ENCODE measurements around the gene GUK1.

DNA sequence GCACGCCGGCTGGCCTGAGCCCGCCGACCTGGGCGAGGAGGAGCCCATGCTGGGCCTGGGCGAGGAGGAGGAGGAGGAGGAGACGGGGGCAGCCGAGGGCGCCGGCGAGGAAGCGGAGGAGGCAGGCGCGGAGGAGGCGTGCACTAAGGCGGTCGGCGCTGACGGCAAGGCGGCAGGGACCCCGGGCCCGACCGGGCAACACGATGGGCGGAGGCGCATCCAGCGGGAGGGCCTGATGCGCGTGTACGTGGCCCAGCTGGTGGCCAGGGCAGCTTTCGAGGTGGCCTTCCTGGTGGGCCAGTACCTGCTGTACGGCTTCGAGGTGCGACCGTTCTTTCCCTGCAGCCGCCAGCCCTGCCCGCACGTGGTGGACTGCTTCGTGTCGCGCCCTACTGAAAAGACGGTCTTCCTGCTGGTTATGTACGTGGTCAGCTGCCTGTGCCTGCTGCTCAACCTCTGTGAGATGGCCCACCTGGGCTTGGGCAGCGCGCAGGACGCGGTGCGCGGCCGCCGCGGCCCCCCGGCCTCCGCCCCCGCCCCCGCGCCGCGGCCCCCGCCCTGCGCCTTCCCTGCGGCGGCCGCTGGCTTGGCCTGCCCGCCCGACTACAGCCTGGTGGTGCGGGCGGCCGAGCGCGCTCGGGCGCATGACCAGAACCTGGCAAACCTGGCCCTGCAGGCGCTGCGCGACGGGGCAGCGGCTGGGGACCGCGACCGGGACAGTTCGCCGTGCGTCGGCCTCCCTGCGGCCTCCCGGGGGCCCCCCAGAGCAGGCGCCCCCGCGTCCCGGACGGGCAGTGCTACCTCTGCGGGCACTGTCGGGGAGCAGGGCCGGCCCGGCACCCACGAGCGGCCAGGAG lies 18.3 kb downstream of the GUK1 start:
- TF ChIP-seq EZH2 (IDR thresholded peaks at IDR 0.05; ENCODE audit: insufficient read depth, poor library complexity, severe bottlenecking) (no peak), EZH2phosphoT487 (IDR thresholded peaks at IDR 0.05; ENCODE audit: insufficient read depth, low read depth) (no peak)

Measured in GM23248 (cell line).